HG03442 (cell line): Measurements from ENCODE around the gene ARFIP2.

Experiments
- ATAC-seq: cut with Tn5 transposase; IDR thresholded peaks from one replicate; pipeline ENCODE4 v1.9.1; 2021; ENCODE audit warnings: mild to moderate bottlenecking, moderate library complexity; ENCODE audit not compliant: unreplicated experiment

Gene ARFIP2

DNA sequence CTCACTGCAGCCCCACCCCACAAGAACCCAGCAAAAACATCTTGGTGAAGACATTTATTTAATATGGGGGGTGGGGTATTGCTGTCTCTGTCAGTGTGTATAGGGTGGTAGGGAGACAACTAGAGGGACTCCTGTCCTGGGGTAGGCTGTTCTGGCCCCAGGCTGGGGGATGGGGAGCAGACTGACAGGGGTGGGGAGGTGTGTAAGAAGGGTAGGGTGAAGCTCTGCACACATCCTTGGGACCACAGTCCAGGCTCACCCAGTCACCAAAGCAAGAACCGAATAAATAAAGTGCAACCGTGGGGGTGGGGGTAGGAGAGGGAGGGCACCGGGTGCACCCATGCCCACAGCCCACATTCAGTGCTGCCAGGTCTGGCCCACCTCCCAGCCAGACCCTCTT, 32.6 kb downstream of the ARFIP2 start:
- ATAC-seq = no peak

DNA sequence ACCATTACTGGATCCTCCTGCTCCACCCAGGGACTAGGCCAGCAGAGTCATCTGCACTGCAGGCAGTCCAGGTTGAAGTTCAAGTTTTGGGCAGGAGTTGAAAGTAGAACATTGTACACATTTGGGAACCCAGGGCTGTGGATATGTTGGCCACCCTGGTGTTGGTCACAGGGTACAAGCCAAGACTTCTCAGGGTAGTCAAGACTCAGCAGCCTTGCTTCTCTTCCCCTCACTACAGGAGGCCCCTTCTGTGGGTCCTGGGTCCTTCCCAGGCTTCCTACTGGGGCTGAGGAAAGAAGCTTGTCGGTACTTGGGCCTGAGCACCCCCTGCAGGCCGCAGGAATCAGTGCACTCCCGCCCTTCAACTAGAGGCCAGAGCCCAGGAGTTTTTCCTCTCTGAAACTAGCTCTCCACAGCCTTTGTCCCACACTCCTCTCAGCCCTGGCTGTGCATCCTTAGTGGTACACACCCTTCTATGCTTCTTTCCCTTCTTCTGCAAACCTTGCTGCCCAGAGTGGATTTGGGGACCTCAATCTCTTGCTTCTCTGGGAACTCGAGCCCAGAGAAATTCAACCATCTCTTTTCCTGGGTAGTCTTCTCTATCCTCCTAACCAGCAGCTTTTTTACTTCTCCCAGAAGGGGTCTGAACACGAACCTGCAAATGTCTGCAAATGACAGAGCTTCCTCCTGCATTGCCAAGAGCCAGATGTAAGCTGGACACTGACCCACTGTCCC, 37.7 kb downstream of the ARFIP2 start:
- peak; percentile 87 for ATAC-seq

DNA sequence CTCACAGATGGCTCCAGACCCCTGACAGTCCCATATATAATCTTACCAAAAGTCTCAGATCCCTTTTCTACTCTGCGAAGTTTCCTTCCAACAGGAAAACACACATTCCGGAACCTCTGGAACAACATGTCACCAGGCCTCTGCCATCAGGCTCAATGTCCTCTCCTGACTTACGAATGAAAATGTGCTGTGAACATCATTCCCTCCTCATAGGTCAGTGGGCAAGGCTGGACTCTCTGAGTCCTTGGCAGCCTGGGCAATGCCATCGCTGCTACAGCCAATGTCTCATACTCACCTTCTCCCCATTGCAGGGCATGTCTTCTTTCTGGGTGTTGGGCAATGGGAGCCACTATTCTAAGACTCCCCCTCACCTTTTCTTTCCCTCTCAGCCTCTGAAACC, 38.7 kb downstream of the ARFIP2 start:
- ATAC-seq = no peak

DNA sequence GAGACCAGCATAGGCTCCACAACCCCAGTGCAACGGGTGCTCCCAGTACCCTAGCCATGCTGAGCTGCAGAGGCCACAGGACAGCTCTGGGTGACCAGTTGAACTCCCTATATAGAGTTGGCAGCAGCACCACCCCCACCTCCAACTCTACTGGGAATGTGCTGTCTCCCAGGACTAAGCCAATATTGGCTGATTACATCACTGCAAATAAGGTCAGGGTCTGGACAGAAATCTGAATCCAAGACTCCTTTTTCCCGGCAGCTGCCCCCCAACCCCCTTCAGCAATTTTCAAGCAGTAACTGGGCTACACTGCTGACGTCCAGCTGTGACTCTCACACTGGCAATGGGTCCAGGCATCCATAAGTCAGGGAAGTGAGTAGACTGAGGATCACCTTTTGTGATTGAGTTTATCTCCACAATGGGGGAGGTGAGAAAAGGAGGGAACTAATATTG, 40.2 kb downstream of the ARFIP2 start, which contains the start of gene HPX:
HPX (minus strand) TSS at position 82 of the 453 bp plus-strand sequence; CDS start at position 58, 24 bp downstream.
- no peak for ATAC-seq

DNA sequence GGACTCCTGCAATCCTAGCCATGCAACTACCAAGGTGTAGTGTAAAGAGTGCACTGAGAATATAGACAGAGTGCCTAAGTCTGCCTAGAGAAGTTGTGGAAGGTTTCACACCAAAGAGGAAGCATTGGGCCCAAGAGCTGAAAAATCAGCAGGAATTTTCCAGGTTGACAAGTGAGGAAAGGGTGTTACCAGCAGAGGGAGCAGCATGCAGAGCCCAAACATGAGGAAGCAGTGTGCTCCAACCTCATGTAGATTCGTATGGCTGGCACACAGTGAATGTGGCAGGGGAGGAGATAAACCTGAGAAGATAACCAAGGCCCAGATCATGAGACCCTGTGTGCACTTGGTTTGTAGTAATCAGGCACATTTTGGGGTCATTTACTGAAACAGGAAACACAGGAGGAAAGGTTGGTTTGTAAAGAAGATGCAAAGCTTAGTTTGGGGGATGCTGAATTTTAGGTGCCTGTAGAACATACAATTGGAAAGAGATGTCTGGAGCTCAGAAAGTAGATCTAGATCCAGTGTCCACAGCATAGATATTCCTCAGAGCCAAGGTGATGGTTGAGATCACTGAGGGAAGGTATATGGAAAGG, 42.1 kb downstream of the ARFIP2 start:
- no peak for ATAC-seq

DNA sequence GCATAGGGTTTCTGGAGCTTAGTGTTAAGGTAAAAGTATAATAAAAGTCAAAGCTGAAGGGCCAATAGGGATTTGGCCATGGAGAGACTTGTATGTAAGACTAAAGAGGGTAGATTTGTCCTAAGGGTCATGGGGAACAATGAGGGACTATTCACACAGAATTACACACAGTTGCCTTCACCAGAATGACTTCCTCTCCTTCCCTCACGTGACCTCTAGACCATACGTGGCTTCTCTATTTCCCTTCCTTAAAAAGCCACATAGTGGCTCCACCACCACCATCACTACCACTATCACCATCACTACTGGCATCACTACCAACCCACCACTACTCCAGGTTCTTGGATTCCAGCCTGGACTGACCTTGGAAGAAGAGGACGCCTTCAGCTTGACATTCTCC, 43.1 kb downstream of the ARFIP2 start:
- ATAC-seq = no peak

DNA sequence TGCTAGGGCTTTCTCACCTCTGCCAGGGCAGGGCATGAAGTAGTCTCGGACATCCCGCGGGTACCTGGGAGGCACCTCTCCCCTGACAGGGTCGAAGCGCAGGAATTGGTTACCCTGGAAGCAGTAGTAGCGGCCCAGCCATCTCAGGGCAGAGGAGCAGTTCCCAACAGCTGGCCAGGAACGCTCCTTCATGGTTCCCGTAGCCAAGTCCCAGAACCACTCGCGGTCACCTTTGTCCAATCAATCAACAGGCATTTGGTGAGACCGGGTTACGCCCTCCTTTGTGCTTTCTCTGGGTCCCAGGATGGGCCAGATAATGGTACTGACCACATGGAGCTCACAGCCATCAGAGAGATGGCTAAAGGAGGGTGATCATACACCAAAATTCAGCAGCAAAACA, 43.7 kb downstream of the ARFIP2 start:
- no peak for ATAC-seq

DNA sequence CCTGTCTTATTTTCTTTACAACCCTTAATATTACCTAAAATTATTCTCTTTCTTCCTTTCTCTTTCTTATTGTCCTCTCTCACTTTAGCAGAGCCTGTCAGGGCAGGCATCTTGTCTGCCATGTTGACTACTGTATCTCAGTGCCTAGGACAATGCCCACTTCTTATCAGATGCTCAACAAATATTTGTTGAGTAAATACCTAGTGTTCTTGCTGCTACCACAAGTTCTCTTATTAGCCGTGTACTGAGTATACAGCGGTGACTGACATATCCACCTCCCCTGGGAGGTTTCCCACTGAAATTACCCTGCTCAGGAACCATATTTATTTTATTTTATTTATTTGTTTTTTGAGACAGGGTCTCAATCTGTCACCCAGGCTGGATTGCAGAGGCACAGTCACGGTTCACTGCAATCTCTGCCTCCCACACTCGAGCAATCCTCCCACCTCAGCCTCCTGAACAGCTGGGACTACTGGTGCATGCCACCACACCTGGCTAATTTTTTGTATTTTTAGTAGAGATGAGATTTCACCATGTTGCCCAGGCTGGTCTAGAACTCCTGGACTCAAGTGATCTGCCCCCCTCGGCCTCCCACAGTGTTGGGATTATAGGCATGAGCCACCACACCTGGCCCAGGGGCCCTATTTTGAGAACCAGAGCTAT, 47.0 kb downstream of the ARFIP2 start:
- no peak for ATAC-seq

- no peak for ATAC-seq
These were observed 49.3 kb downstream of the ARFIP2 start for GRCh38 chr11:6431861-6432260.

DNA sequence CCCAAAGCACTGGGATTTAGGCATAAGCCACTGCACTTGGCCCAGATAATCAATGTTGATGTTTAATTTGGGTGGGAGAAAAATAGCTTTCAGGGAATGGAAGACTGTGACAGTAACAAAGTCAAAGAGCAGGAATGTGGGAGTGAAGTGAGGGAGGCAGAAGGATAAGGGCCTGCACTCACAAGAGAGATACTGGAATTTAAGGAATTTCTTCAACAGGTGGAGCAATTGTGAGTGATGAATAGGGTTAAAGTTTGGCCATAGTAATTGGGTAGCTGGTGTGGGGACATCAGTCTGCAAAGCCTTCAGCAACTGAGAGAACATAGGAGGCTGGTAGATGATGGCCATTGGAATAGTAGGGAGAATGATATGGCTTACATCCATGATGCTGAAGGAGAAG, 53.6 kb downstream of the ARFIP2 start:
- ATAC-seq = no peak
